Measurements from ENCODE around the gene CIT.

DNA sequence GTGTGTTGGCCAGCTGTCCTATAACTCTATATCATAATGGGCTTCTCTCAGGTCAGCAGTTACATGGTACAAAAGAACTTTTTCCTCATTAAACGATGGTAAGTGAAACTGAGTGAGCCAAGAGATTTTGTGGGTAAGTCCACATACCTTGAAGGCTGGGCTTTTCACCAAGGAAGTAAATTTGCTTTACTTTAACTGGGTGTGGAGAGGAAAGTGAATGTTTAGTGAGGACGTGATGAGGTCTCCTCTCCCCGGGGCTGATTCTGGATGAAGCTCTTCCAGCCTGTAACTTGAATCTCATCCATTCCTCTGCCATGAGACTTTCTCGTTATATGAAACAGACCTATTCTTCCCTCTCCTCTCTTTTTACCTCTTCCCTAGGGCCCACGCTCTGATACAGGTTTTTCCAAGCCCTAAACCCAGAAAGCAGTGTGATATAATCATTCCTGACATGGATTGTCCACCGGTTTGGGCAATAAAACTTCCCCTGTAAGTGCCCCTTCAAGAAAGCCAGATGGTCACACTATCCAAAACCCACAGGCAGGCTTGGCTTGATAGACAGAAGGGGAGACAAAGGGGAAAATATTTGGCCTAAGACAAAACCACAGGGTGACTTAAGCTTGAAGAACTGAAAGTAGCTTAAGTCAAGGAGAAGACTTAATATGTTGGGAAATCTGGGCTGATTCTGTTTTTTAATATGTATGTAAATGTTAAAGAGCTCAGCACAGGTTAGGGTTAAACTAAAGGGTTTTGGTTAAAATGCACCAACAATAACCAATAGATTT is 50.3 kb downstream of the CIT start:
- no peak for TF ChIP-seq POLR2A (IDR thresholded peaks at IDR 0.05)
- TF ChIP-seq, protein P1, sequence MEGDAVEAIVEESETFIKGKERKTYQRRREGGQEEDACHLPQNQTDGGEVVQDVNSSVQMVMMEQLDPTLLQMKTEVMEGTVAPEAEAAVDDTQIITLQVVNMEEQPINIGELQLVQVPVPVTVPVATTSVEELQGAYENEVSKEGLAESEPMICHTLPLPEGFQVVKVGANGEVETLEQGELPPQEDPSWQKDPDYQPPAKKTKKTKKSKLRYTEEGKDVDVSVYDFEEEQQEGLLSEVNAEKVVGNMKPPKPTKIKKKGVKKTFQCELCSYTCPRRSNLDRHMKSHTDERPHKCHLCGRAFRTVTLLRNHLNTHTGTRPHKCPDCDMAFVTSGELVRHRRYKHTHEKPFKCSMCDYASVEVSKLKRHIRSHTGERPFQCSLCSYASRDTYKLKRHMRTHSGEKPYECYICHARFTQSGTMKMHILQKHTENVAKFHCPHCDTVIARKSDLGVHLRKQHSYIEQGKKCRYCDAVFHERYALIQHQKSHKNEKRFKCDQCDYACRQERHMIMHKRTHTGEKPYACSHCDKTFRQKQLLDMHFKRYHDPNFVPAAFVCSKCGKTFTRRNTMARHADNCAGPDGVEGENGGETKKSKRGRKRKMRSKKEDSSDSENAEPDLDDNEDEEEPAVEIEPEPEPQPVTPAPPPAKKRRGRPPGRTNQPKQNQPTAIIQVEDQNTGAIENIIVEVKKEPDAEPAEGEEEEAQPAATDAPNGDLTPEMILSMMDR (IDR thresholded peaks at IDR 0.05), result no peak
